ENCODE data around the gene RARG.

RARG gene

GRCh38 chr12:53236443-53237111 lies 4.6 kb upstream of the RARG start:
- DNase-seq (ENCODE audit: low read depth in 1 of 2, low spot score in 1 of 2) = no peak
- in situ Hi-C loops (cut with HindIII; ENCODE audit: low pct_unique_long_range_greater_than_20kb, low sequenced_read_pairs) = no loop called here
- TF ChIP-seq JUND (IDR thresholded peaks at IDR 0.05; ENCODE audit: low read depth) = no peak

- DNase-seq (ENCODE audit: low read depth in 1 of 2, low spot score in 1 of 2) = no peak
- TF ChIP-seq JUND (IDR thresholded peaks at IDR 0.05; ENCODE audit: low read depth) = no peak
- in situ Hi-C loops (cut with HindIII; ENCODE audit: low pct_unique_long_range_greater_than_20kb, low sequenced_read_pairs) = no loop called here
Observed at GRCh38 chr12:53235742-53236442, 3.9 kb upstream of the RARG start.

GRCh38 chr12:53235164-53235563 lies 3.2 kb upstream of the RARG start:
- in situ Hi-C loops (cut with HindIII; ENCODE audit: low pct_unique_long_range_greater_than_20kb, low sequenced_read_pairs) = no loop called here
- no peak for DNase-seq (ENCODE audit: low read depth in 1 of 2, low spot score in 1 of 2)
- TF ChIP-seq JUND (IDR thresholded peaks at IDR 0.05; ENCODE audit: low read depth) = no peak

- DNase-seq (ENCODE audit: low read depth in 1 of 2, low spot score in 1 of 2) = no peak
- in situ Hi-C loops (cut with HindIII; ENCODE audit: low pct_unique_long_range_greater_than_20kb, low sequenced_read_pairs) = no loop called here
- no peak for TF ChIP-seq JUND (IDR thresholded peaks at IDR 0.05; ENCODE audit: low read depth)
Observed at GRCh38 chr12:53234271-53234914, 2.4 kb upstream of the RARG start.

GRCh38 chr12:53233671-53234121 lies 1.7 kb upstream of the RARG start:
- in situ Hi-C loops (cut with HindIII; ENCODE audit: low pct_unique_long_range_greater_than_20kb, low sequenced_read_pairs) = no loop called here
- no peak for TF ChIP-seq JUND (IDR thresholded peaks at IDR 0.05; ENCODE audit: low read depth)

GRCh38 chr12:53232646-53233461 lies 845 bp upstream of the RARG start:
- in situ Hi-C loops (cut with HindIII; ENCODE audit: low pct_unique_long_range_greater_than_20kb, low sequenced_read_pairs) = no loop called here
- peak; percentile 88 to 90 for DNase-seq (ENCODE audit: low read depth in 1 of 2, low spot score in 1 of 2)
- TF ChIP-seq JUND (IDR thresholded peaks at IDR 0.05; ENCODE audit: low read depth) = no peak

More at GRCh38 chr12:53233671-53234121, 1.7 kb upstream of the RARG start:
- DNase-seq (ENCODE audit: low read depth in 1 of 2, low spot score in 1 of 2) = no peak

- in situ Hi-C loops (cut with HindIII; ENCODE audit: low pct_unique_long_range_greater_than_20kb, low sequenced_read_pairs) = no loop called here
- no peak for DNase-seq (ENCODE audit: low read depth in 1 of 2, low spot score in 1 of 2)
- TF ChIP-seq JUND (IDR thresholded peaks at IDR 0.05; ENCODE audit: low read depth) = no peak
Observed at GRCh38 chr12:53231671-53231920, 413 bp downstream of the RARG start.

- peak in 1 of 2 experiments; percentile 82 for DNase-seq (ENCODE audit: low read depth in 1 of 2, low spot score in 1 of 2)
- in situ Hi-C loops (cut with HindIII; ENCODE audit: low pct_unique_long_range_greater_than_20kb, low sequenced_read_pairs) = no loop called here
- TF ChIP-seq JUND (IDR thresholded peaks at IDR 0.05; ENCODE audit: low read depth) = no peak
Observed at GRCh38 chr12:53230108-53230845, 1.7 kb downstream of the RARG start.

GRCh38 chr12:53229454-53229853 lies 2.6 kb downstream of the RARG start:
- no peak for TF ChIP-seq JUND (IDR thresholded peaks at IDR 0.05; ENCODE audit: low read depth)
- DNase-seq (ENCODE audit: low read depth in 1 of 2, low spot score in 1 of 2) = no peak
- in situ Hi-C loops (cut with HindIII; ENCODE audit: low pct_unique_long_range_greater_than_20kb, low sequenced_read_pairs) = no loop called here

- in situ Hi-C loops (cut with HindIII; ENCODE audit: low pct_unique_long_range_greater_than_20kb, low sequenced_read_pairs) = no loop called here
- DNase-seq (ENCODE audit: low read depth in 1 of 2, low spot score in 1 of 2) = no peak
- no peak for TF ChIP-seq JUND (IDR thresholded peaks at IDR 0.05; ENCODE audit: low read depth)
Observed at GRCh38 chr12:53227836-53228235, 4.2 kb downstream of the RARG start.

- in situ Hi-C loops (cut with HindIII; ENCODE audit: low pct_unique_long_range_greater_than_20kb, low sequenced_read_pairs) = no loop called here
- DNase-seq (ENCODE audit: low read depth in 1 of 2, low spot score in 1 of 2) = no peak
- no peak for TF ChIP-seq JUND (IDR thresholded peaks at IDR 0.05; ENCODE audit: low read depth)
Observed at GRCh38 chr12:53227341-53227740, 4.7 kb downstream of the RARG start.

- TF ChIP-seq JUND (IDR thresholded peaks at IDR 0.05; ENCODE audit: low read depth) = no peak
- in situ Hi-C loops (cut with HindIII; ENCODE audit: low pct_unique_long_range_greater_than_20kb, low sequenced_read_pairs) = no loop called here
Observed at GRCh38 chr12:53226815-53227214, 5.2 kb downstream of the RARG start.

More at GRCh38 chr12:53226815-53227214, 5.2 kb downstream of the RARG start:
- no peak for DNase-seq (ENCODE audit: low read depth in 1 of 2, low spot score in 1 of 2)

All from T47D (cell line).